DLD1 (cell line): ENCODE data around the gene ZNF626.
"Not testable (repeated sequence)": the region's sequence is repeated elsewhere in the genome, so short reads cannot be mapped to it uniquely, and the experiment has no call there.

Experiments
- in situ Hi-C: cut with HindIII; loops from 2 replicates; pipeline ENCODE4 v1.10.0; 2017; ENCODE audit warnings: low sequenced_read_pairs

Gene ZNF626

GRCh38 chr19:20661150-20661819 is at the start of gene ZNF626:
Gene ZNF626 (minus strand): TSS chr19:20661571. CDS start chr19:20661446, 125 bp downstream.
- in situ Hi-C loops = no loop called here

- in situ Hi-C loops = no loop called here
These were observed 7.9 kb upstream of the ZNF626 start for GRCh38 chr19:20669263-20669662.

- in situ Hi-C loops = no loop called here
These were observed 5.9 kb upstream of the ZNF626 start for GRCh38 chr19:20667281-20667680.

DNA sequence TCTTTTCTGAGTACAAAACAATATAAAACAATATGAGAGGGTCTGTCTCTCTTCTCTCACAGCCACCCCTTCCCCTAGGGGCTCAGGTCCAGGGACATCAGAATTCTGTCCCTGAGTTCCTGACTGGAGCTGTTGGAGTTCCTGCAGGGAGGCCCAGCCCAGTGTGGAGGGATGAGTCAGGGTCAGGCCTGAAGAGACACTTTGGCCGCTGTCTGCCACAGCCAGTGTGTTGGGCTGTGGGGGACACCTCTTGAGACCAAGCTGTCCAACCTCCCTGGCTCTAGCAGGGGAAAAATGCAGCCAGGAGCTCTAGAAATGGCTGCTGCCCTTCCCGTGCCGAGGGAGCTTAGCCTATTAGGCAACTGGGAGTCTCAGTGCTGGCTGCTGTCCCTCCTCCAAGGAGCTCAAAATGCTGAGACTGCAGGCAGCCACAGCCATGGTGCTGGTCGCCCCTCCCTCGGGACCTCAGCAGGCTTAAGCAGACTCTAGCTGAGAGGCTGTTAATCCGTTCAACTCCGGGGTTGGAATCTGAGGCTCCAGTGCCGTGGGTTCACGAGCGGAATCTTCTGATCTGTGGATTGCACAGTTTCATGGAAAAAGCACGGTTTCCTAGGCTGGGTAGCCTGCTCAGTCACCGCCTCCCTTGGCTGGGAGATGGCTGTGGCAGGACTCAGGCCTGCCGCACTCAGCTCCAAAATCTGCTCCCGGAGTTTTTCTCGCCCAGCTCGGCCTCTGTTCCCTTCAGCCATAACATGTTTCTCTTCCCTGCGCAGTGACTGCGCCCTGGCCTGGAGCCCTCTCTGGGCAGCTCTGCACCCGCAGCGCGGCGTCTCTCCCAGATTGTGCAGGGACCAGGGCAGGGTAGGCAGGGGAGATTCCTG is 3.8 kb upstream of the ZNF626 start:
- in situ Hi-C loops = no loop called here

DNA sequence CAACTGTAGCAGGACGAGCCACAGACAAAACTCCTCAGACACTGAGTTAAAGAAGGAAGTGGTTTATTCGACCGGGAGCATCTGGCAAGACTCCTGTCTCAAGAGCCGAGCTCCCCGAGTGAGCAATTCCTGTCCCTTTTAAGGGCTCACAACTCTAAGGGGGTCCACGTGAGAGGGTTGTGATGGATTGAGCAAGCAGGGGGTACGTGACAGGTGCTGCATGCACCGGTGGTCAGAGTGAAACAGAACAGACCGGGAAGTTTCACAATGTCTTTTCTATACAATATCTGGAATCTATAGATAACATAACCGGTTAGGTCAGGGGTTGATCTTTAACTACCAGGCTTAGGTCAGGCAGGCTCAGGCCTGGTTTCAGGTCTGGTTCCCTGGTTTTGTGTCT is 3.1 kb upstream of the ZNF626 start:
- in situ Hi-C loops = not testable (repeated sequence)

DNA sequence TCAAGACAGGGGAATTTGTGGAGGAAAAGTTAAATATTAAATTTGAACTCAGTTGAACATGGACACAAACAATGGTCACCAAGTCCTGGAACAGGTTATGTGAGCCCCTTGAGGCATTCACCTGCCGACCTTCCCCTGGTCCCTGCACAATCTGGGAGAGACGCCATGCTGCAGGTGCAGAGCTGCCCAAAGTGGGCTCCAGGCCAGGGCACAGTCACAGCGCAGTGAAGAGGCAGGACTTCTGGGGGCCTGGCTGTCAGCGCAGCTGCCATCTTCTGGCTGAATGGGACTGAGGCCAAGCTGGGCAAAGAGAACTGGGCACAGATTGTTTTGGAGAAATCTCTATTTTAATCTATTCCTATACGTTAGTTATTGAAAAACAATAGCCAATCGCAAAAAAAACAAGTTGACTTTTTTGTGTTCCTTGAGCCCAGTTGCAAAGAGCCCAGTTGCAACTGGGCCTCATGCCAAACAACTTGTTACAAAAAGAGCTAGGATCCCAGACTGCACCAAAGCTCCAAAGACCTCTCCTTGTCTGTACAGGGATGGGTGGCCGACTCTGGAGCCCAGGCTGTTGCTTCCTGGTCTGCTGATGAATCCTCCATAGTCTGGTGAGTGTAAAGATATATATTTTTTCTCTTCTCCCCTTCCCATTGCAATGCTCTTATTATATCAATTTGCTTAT is 1.2 kb upstream of the ZNF626 start:
- in situ Hi-C loops = no loop called here

GRCh38 chr19:20660473-20661140 is 764 bp downstream of the ZNF626 start:
- in situ Hi-C loops = no loop called here

GRCh38 chr19:20640545-20640944 is 20.8 kb downstream of the ZNF626 start:
- in situ Hi-C loops = no loop called here

DNA sequence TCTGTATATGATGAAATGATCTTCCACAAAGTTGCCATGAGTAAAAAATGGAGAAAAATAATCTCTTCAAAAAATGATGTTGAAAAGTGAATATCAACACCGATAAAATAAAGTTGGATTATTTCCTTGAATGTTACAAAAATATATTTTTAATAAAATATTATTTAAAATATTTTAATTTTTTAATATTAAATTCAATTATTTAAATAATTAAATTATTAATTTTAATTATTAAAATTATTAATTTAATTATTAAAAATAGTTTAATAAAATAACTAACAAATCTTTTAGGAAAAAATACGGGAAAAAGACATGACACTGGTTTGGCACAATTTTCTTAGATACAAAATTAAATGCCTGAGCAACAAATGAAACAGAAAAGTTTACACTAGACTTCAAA is 21.3 kb downstream of the ZNF626 start:
- in situ Hi-C loops = no loop called here

GRCh38 chr19:20624560-20624959 is 36.8 kb downstream of the ZNF626 start:
- in situ Hi-C loops = not testable (repeated sequence)

GRCh38 chr19:20616071-20616470 is 45.3 kb downstream of the ZNF626 start:
- in situ Hi-C loops = no loop called here

- in situ Hi-C loops = not testable (repeated sequence)
These were observed 46.4 kb downstream of the ZNF626 start for GRCh38 chr19:20614971-20615370.

- in situ Hi-C loops = no loop called here
These were observed 48.6 kb downstream of the ZNF626 start for GRCh38 chr19:20612711-20613316.

GRCh38 chr19:20611866-20612265 is 49.5 kb downstream of the ZNF626 start:
- in situ Hi-C loops = no loop called here

DNA sequence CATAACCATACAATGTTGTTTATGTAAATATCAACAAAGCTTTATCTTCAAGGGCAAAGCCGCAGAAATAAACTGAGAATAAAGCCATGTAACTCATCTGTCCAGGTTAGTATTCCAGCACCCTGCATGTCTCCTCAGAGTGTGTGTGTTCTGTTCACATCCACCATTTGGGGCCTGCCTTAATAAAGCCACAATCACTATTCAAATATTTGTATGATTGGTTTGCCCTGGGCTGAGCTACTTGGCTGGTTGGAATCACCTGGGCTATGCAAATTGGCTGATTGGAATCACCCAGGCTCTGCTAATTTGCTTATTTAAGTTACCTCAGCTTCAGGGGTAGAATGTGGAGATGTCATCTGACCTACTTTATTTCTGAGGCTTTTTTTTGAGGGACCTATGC is 53.4 kb downstream of the ZNF626 start:
- in situ Hi-C loops = no loop called here
